Smooth muscle cell (in vitro differentiated cells): ENCODE results near the gene BATF. TPM values are rescaled to one million over a fixed set of nuclear protein-coding genes. Genes with fewer than 3 reads are reported as not detected.

Experiments
- DNase-seq: peaks from one replicate; lab custom pipeline; 2025; ENCODE audit not compliant: unreplicated experiment; lab: John Stamatoyannopoulos, UW
- H2AFZ ChIP-seq: fragments of 200-600 bp; sonication (generic); 2 replicates; pipeline ENCODE4 v1.6.0; 2016; ENCODE audit warnings: antibody characterized with exemption, low read depth, mild to moderate bottlenecking
- H3F3A ChIP-seq: fragments of 200-600 bp; sonication (generic); 2 replicates; pipeline ENCODE4 v1.6.0; 2017; ENCODE audit warnings: antibody characterized with exemption, low read depth
- H3K27ac ChIP-seq: fragments of 200-600 bp; sonication (generic); 2 replicates; pipeline ENCODE4 v1.5.1; 2016; ENCODE audit warnings: low read depth, mild to moderate bottlenecking
- H3K27me3 ChIP-seq: fragments of 200-600 bp; sonication (generic); 2 replicates; pipeline ENCODE4 v1.6.1; 2016; ENCODE audit warnings: low read depth, mild to moderate bottlenecking
- H3K36me3 ChIP-seq: fragments of 200-600 bp; sonication (generic); 2 replicates; pipeline ENCODE4 v1.5.1; 2016; ENCODE audit warnings: low read depth
- H3K4me1 ChIP-seq: fragments of 200-600 bp; sonication (generic); 2 replicates; pipeline ENCODE4 v1.5.1; 2016; ENCODE audit warnings: low read depth
- H3K4me2 ChIP-seq: fragments of 200-600 bp; sonication (generic); 2 replicates; pipeline ENCODE4 v1.6.0; 2016; ENCODE audit warnings: mild to moderate bottlenecking
- H3K4me3 ChIP-seq: fragments of 200-600 bp; sonication (generic); 2 replicates; pipeline ENCODE4 v1.5.1; 2016; ENCODE audit warnings: mild to moderate bottlenecking
- H3K79me2 ChIP-seq: fragments of 200-600 bp; sonication (generic); 2 replicates; pipeline ENCODE4 v1.6.0; 2016; ENCODE audit warnings: low read depth, mild to moderate bottlenecking
- H3K9ac ChIP-seq: fragments of 200-600 bp; sonication (generic); 2 replicates; pipeline ENCODE4 v1.6.0; 2016; ENCODE audit warnings: low read depth
- H3K9me3 ChIP-seq: fragments of 200-600 bp; sonication (generic); replicated peaks from 2 replicates; pipeline ENCODE4 v1.5.1; 2016; ENCODE audit warnings: low read depth
- H4K20me1 ChIP-seq: fragments of 200-600 bp; sonication (generic); 2 replicates; pipeline ENCODE4 v1.6.0; 2016; ENCODE audit warnings: low read depth
- CTCF ChIP-seq: fragments of 200-600 bp; sonication (generic); IDR thresholded peaks from 2 replicates; pipeline ENCODE4 v1.5.1; 2017; ENCODE audit warnings: borderline replicate concordance, mild to moderate bottlenecking, antibody characterized with exemption; ENCODE audit not compliant: insufficient read depth, poor library complexity, severe bottlenecking
- WGBS: methylation state at CpG from one replicate; pipeline ENCODE4 v1.1.7; 2016; ENCODE audit warnings: low lambda C conversion rate; 5-methylcytosine and 5-hydroxymethylcytosine counted together
- polyA plus RNA-seq: library from polyadenylated mRNA; unstranded; fragments of >200 nt; fragmentation: Nextera tagmentation; extraction: Ambion mirVana; gene quantifications from 2 replicates; pipeline ENCODE4 v1.2.1, GENCODE V29; 2016
- total RNA-seq: library from RNA; depleted of rRNA; stranded (reverse); fragments of >200 nt; gene quantifications from 2 replicates; pipeline ENCODE4 v1.2.3, GENCODE V29; 2014

The BATF gene
- total and polyA plus RNA-seq, 2 experiments from 2014 or later: not detected

- Histone ChIP-seq H3F3A (no peaks in the 10 kb centered on the region), H3K27me3 (no peaks in the 10 kb centered on the region), H3K27ac (no peak overlapping the region), H2AFZ (no peak overlapping the region), H3K79me2 (no peaks in the 10 kb centered on the region), H3K4me2 (no peak overlapping the region), H3K4me3 (no peak overlapping the region), H3K9ac (no peak overlapping the region), H3K4me1 (no peaks in the 10 kb centered on the region), H3K9me3 (no peaks in the 10 kb centered on the region), H3K36me3 (no peaks in the 10 kb centered on the region), H4K20me1 (no peaks in the 10 kb centered on the region)
- no peak for TF ChIP-seq CTCF
- WGBS: 87% methylated on average over 5 of the region's 5 CpGs
- no peak for DNase-seq
Measured at GRCh38 chr14:75495882-75496281, 26.4 kb upstream of the BATF start.

GRCh38 chr14:75496755-75497154 is 25.5 kb upstream of the BATF start:
- 96% methylated on average over 4 of the region's 4 CpGs for WGBS
- no peak overlapping the region for H3K4me3 ChIP-seq
- H3K4me1 ChIP-seq: no peaks in the 10 kb centered on the region
- H2AFZ ChIP-seq: no peak overlapping the region
- no peak for TF ChIP-seq CTCF
- no peak overlapping the region for H3K27ac ChIP-seq
- no peak for DNase-seq
- no peak overlapping the region for H3K4me2 ChIP-seq
- no peaks in the 10 kb centered on the region for H3K79me2 ChIP-seq
- H3K36me3 ChIP-seq: no peaks in the 10 kb centered on the region
- no peaks in the 10 kb centered on the region for H3F3A ChIP-seq
- H3K27me3 ChIP-seq: no peaks in the 10 kb centered on the region
- H3K9ac ChIP-seq: no peak overlapping the region
- H3K9me3 ChIP-seq: no peaks in the 10 kb centered on the region
- no peaks in the 10 kb centered on the region for H4K20me1 ChIP-seq

GRCh38 chr14:75497191-75497590 is 25.1 kb upstream of the BATF start:
- Histone ChIP-seq H3K79me2 (no peaks in the 10 kb centered on the region), H3K4me2 (no peak overlapping the region), H3K4me1 (no peaks in the 10 kb centered on the region), H3F3A (no peaks in the 10 kb centered on the region), H2AFZ (no peak overlapping the region), H3K36me3 (no peaks in the 10 kb centered on the region), H3K27ac (no peak overlapping the region), H3K27me3 (no peaks in the 10 kb centered on the region), H3K9me3 (no peaks in the 10 kb centered on the region), H3K4me3 (no peak overlapping the region), H4K20me1 (no peaks in the 10 kb centered on the region), H3K9ac (no peak overlapping the region)
- no peak for TF ChIP-seq CTCF
- no peak for DNase-seq
- WGBS: 87% methylated on average over 4 of the region's 4 CpGs

GRCh38 chr14:75497701-75498100 is 24.6 kb upstream of the BATF start:
- no peak for TF ChIP-seq CTCF
- Histone ChIP-seq H3K9ac (no peak overlapping the region), H3K4me1 (no peaks in the 10 kb centered on the region), H3K4me3 (no peak overlapping the region), H4K20me1 (no peaks in the 10 kb centered on the region), H3K9me3 (no peaks in the 10 kb centered on the region), H3K27me3 (no peaks in the 10 kb centered on the region), H2AFZ (no peak overlapping the region), H3K4me2 (no peak overlapping the region), H3K79me2 (no peaks in the 10 kb centered on the region), H3K36me3 (no peaks in the 10 kb centered on the region), H3K27ac (no peak overlapping the region), H3F3A (no peaks in the 10 kb centered on the region)
- WGBS: 95% methylated on average over 8 of the region's 11 CpGs
- DNase-seq: no peak
